Nephron (organoid): ENCODE data around the gene KCTD18.
A peak's percentile ranks its signal among the peaks of the same experiment; 100 is the strongest.

Source experiments
- H3K27ac Mint-ChIP-seq, 3 experiments: 2 replicates each; pipeline ENCODE4 v1.8.0; 2020; ENCODE audit warnings: mixed read lengths in 3 of 3, mild to moderate bottlenecking in 2 of 3, moderate library complexity in 1 of 3
- H3K27me3 Mint-ChIP-seq: 2 replicates; pipeline ENCODE4 v1.8.0; 2021; ENCODE audit warnings: low read depth, mild to moderate bottlenecking, moderate library complexity, mixed read lengths
- H3K36me3 Mint-ChIP-seq: 2 replicates; pipeline ENCODE4 v1.8.0; 2020; ENCODE audit warnings: low read depth, mixed read lengths
- H3K4me1 Mint-ChIP-seq: 2 replicates; pipeline ENCODE4 v1.8.0; 2020; ENCODE audit warnings: mixed read lengths
- H3K4me3 Mint-ChIP-seq, 3 experiments: 2 replicates each; pipeline ENCODE4 v1.8.0; 2020; ENCODE audit warnings: mild to moderate bottlenecking in 3 of 3, mixed read lengths in 3 of 3, moderate library complexity in 2 of 3
- H3K9me3 Mint-ChIP-seq: 2 replicates; pipeline ENCODE4 v1.8.0; 2020; ENCODE audit warnings: mixed read lengths
- CTCF ChIP-seq, 3 experiments: fragments of 200-600 bp; sonication (generic); IDR thresholded peaks; one replicate each; pipeline ENCODE4 v1.5.0; 2021; ENCODE audit warnings: antibody characterized with exemption in 3 of 3; ENCODE audit not compliant: unreplicated experiment in 3 of 3

KCTD18 gene

GRCh38 chr2:200452377-200452776 is 57.5 kb downstream of the KCTD18 start:
- H3K27ac Mint-ChIP-seq = no peak overlapping the region
- H3K36me3 Mint-ChIP-seq = peaks cover 41% of the 10 kb centered on the region
- no peak for TF ChIP-seq CTCF (IDR thresholded peaks at IDR 0.05; ENCODE audit: unreplicated experiment in 3 of 3)
- peaks cover 28% of the 10 kb centered on the region for H3K4me1 Mint-ChIP-seq
- H3K4me3 Mint-ChIP-seq = no peak overlapping the region
- H3K27me3 Mint-ChIP-seq = no peaks in the 10 kb centered on the region
- no peaks in the 10 kb centered on the region for H3K9me3 Mint-ChIP-seq

- Mint-ChIP-seq H3K4me3 (no peak overlapping the region), H3K27me3 (no peaks in the 10 kb centered on the region), H3K27ac (no peak overlapping the region), H3K4me1 (peaks cover 36% of the 10 kb centered on the region), H3K36me3 (peaks cover 43% of the 10 kb centered on the region), H3K9me3 (no peaks in the 10 kb centered on the region)
- TF ChIP-seq CTCF (IDR thresholded peaks at IDR 0.05; ENCODE audit: unreplicated experiment in 3 of 3) = no peak
Observed at GRCh38 chr2:200451511-200451910, 58.4 kb downstream of the KCTD18 start.

GRCh38 chr2:200450288-200450687 is 59.6 kb downstream of the KCTD18 start:
- Mint-ChIP-seq H3K36me3 (peaks cover 45% of the 10 kb centered on the region), H3K9me3 (no peaks in the 10 kb centered on the region)

GRCh38 chr2:200449149-200449548 is 60.7 kb downstream of the KCTD18 start:
- Mint-ChIP-seq H3K4me1 (peaks cover 39% of the 10 kb centered on the region), H3K27me3 (no peaks in the 10 kb centered on the region), H3K4me3 (no peak overlapping the region), H3K9me3 (no peaks in the 10 kb centered on the region), H3K36me3 (peaks cover 50% of the 10 kb centered on the region), H3K27ac (peak overlapping the region in 1 of 3 experiments; percentile 52)
- TF ChIP-seq CTCF (IDR thresholded peaks at IDR 0.05; ENCODE audit: unreplicated experiment in 3 of 3) = no peak

More at GRCh38 chr2:200450288-200450687, 59.6 kb downstream of the KCTD18 start:
- TF ChIP-seq CTCF (IDR thresholded peaks at IDR 0.05; ENCODE audit: unreplicated experiment in 3 of 3) = no peak
- no peaks in the 10 kb centered on the region for H3K27me3 Mint-ChIP-seq
- peaks cover 36% of the 10 kb centered on the region for H3K4me1 Mint-ChIP-seq
- H3K27ac Mint-ChIP-seq = peak overlapping the region in 1 of 3 experiments; percentile 52
- H3K4me3 Mint-ChIP-seq = no peak overlapping the region

- Mint-ChIP-seq H3K9me3 (no peaks in the 10 kb centered on the region), H3K27ac (peak overlapping the region in 1 of 3 experiments; percentile 52), H3K36me3 (peaks cover 54% of the 10 kb centered on the region), H3K4me1 (peaks cover 46% of the 10 kb centered on the region), H3K4me3 (no peak overlapping the region), H3K27me3 (no peaks in the 10 kb centered on the region)
- TF ChIP-seq CTCF (IDR thresholded peaks at IDR 0.05; ENCODE audit: unreplicated experiment in 3 of 3) = no peak
Observed at GRCh38 chr2:200448455-200448854, 61.4 kb downstream of the KCTD18 start.

- TF ChIP-seq CTCF (IDR thresholded peaks at IDR 0.05; ENCODE audit: unreplicated experiment in 3 of 3) = no peak
- peaks cover 56% of the 10 kb centered on the region for H3K36me3 Mint-ChIP-seq
- H3K27ac Mint-ChIP-seq = peak overlapping the region in 2 of 3 experiments; percentile 21 to 51
- no peaks in the 10 kb centered on the region for H3K27me3 Mint-ChIP-seq
- no peaks in the 10 kb centered on the region for H3K9me3 Mint-ChIP-seq
- H3K4me1 Mint-ChIP-seq = peaks cover 57% of the 10 kb centered on the region
- no peak overlapping the region for H3K4me3 Mint-ChIP-seq
Observed at GRCh38 chr2:200447139-200447855, 62.6 kb downstream of the KCTD18 start.
